Activated CD8-positive, alpha-beta memory T cell treated with anti-CD3 and anti-CD28 coated beads for 48 hours (primary cell): ENCODE measurements around the gene PLEKHG4.

Source experiments
- DNase-seq, 3 experiments: peaks; one replicate each; pipeline ENCODE4 v3.0.0-alpha.2; 2020; ENCODE audit warnings: low read depth in 2 of 3, low spot score in 2 of 3

The PLEKHG4 gene

GRCh38 chr16:67244387-67245185 lies 34.7 kb upstream of the PLEKHG4 start:
- DNase-seq: peak in 2 of 3 experiments; percentile 44 to 72

DNA sequence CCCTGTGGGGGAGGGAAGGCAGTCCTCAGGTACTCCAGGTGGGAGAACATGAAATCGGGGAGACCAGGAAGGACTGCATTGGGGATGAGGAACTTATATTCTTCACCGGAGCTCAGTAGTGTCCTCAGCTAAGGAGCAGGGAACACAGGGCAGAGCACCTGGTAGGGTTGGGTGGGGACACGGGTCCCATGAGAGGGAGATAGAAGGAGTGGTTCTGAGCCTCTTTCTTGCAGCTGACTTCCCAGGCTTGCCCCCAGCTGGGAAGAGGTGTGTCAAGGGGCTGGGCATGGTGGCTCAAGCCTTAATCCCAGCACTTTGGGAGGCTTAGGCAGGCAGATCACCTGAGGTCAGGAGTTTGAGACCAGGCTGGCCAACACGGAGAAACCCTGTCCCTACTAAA lies 34.1 kb upstream of the PLEKHG4 start:
- no peak for DNase-seq

DNA sequence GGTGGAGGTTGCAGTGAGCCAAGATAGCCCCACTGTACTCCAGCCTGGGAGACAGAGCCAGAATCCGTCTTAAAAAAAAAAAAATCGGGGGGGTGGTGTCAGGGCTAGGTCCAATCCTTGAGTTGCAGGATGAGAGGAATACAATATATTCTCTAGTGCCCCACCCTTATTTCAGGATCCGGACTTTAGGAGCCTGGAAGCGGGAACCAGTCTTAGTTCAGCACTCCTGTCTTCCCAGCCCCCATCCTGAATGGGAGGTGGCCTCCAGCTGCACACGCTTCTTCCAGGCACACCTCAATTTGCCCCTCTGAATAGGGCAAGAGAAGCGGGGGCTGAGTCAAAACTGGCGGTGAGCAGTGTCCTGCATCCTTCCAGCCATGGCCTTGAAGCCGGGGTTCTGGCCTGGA lies 33.7 kb upstream of the PLEKHG4 start:
- DNase-seq: no peak

- DNase-seq: peak in 2 of 3 experiments; percentile 49 to 50
Observed at GRCh38 chr16:67246081-67246755, 33.1 kb upstream of the PLEKHG4 start.

- DNase-seq: peak in 1 of 3 experiments; percentile 48
Observed at GRCh38 chr16:67246756-67247191, 32.6 kb upstream of the PLEKHG4 start.

DNA sequence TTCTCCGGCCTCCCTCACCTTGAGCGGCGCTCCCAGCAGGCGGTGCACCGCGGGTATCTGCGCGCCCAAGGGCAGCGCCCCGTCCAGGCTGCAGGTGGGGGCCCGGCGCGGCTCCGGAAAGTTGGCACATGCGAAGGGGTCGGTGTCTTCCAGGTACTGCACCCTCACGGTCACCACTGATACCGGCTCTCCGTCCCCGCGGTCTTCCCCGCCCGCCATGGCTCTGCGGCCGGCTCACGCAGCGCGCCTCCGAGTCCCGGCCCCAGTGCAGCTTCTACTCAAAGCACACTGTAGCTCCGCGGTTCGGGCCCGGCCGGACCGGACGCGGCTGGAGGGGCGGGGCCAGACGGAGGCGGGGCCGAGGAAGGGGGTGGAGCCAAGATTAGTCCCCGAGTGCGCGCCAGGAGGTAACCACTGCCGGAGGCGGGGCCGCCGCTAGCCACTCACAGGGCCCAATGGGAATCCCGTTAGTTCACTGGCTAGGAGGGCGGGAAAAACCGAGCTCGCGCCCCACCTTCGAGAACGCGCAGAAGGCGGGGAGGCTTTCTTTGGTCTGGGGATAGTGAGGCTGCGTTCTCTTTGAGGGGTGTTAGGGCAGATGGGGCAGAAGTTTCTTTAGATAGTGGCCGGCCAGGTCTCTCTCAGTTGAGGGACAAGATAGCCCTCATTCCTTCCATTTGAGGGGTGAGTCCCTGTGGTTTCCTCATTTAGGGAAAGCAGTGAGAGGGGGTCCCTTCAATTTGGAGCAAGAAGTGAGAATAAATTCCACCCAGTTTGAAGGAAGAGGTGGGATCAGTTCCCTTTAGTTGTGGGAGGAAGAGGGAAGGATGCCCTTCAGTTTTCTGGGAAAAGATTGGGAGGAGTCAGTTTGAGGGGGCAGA lies 31.9 kb upstream of the PLEKHG4 start, which contains the start of gene FHOD1:
Gene FHOD1 (minus strand): TSS at position 290 of the 881 bp plus-strand sequence. CDS start 71 bp downstream, at position 219.
- DNase-seq: peak; percentile 94 to 98 (median 97)

GRCh38 chr16:67248073-67248400 lies 31.3 kb upstream of the PLEKHG4 start:
- DNase-seq: no peak

- peak in 1 of 3 experiments; percentile 11 for DNase-seq
Observed at GRCh38 chr16:67248401-67249177, 30.7 kb upstream of the PLEKHG4 start, which contains the start of gene SLC9A5. TSS of gene SLC9A5 (plus strand) at chr16:67248979. CDS start at chr16:67249015, 36 bp downstream.

- DNase-seq: no peak
Observed at GRCh38 chr16:67249178-67250044, 29.9 kb upstream of the PLEKHG4 start.

DNA sequence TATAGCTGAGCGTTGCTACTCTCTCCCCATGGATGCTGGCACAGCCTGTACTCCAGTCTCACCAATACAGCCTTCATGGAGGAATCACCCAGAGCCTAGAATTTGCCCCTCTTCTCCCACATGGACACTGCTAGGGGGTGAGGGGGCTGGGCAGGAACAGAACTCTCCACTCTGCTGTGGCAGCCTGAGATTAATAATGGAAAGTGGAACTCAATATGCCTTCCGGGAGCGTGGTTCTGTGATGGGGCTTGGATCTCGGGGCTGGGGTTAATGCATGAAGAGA lies 29.3 kb upstream of the PLEKHG4 start:
- no peak for DNase-seq

DNA sequence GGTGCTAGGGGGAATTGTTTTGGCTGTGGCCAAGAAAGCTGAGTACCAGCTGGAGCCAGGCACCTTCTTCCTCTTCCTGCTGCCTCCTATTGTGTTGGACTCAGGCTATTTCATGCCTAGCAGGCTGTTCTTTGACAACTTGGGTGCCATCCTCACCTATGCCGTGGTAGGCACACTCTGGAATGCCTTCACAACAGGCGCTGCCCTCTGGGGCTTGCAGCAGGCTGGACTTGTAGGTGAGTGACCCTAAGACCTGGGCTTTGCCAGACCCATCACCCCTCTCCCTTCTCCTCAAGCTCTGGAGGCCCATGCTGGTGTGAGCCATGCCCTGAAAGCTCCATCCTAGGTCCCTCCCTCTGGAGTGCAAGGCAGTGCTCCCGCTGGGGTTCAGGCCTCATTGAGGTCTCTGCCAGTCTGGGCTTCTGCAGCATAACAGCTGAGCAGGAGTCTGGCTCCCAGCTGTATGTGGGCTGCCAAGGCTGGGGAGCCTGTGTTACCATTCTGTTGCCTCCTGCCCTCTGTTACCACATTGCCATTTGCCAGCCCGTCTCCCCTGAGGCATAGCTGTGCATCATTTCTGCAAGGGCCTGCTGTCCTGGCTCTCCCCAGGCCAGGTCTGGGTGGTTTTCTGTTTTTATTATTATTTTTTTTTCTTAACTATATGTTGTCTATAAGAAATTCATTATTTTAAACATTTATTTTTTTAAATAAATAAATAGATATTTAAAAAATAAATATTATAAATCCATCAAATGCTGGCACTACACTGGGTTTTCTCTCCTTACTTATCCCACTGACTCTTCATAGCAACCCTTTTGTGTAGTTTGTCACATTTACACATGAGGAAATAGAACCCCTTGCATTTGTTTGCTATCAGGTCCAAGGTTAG lies 26.5 kb upstream of the PLEKHG4 start:
- DNase-seq: no peak

GRCh38 chr16:67254801-67255552 lies 24.4 kb upstream of the PLEKHG4 start:
- DNase-seq: no peak

- DNase-seq: no peak
Observed at GRCh38 chr16:67255553-67256221, 23.6 kb upstream of the PLEKHG4 start.

- no peak for DNase-seq
Observed at GRCh38 chr16:67256701-67257230, 22.6 kb upstream of the PLEKHG4 start.

DNA sequence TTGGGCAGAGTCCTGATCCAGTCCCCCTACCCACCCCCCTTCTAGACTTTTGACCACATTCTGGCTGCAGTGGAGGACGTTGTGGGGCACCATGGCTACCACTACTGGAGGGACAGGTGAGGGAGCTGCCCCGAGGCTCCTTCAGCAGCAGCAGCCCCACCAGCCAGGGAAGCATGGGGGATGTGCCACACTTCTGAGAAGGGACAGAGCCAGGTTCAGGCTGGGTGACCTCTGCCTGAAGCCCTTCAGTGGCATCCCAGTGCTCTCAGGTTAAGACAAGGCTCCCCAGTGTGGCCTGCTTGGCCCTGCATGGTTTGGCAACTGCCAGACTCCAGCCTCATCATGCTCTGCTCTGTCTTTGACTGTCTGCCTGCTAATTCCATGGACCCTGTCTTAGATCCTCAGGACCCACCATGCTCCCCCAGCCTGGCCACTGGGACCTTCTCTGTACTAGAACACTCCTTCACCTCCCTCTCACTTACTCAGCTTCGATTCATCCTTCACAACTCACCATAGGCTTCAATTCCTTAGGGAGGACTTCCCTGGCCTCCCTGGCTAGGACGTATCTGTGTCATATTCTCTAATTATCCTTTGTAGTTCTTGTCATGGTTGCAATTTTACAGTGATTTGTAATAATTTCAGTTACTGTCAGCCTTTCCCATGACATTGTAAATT lies 21.7 kb upstream of the PLEKHG4 start:
- no peak for DNase-seq

GRCh38 chr16:67258161-67258835 lies 21.0 kb upstream of the PLEKHG4 start:
- DNase-seq: no peak
